Superior temporal gyrus (tissue), 1 donor: ENCODE results near the gene RPRD1B.
"Not testable (repeated sequence)": the region's sequence is repeated elsewhere in the genome, so short reads cannot be mapped to it uniquely, and the experiment has no call there.

Experiments used
- DNase-seq: peaks from one replicate; pipeline ENCODE4 v3.0.0-alpha.2; 2016; ENCODE audit errors: extremely low spot score

The RPRD1B gene

GRCh38 chr20:38104285-38104684 lies 70.7 kb downstream of the RPRD1B start:
- DNase-seq: no peak

GRCh38 chr20:38106461-38106860 lies 72.9 kb downstream of the RPRD1B start:
- DNase-seq: no peak

- DNase-seq: not testable (repeated sequence)
Observed at GRCh38 chr20:38107386-38107785, 73.8 kb downstream of the RPRD1B start.

- not testable (repeated sequence) for DNase-seq
Observed at GRCh38 chr20:38107916-38108315, 74.4 kb downstream of the RPRD1B start.

GRCh38 chr20:38108438-38108985 lies 75.0 kb downstream of the RPRD1B start:
- no peak for DNase-seq

- no peak for DNase-seq
Observed at GRCh38 chr20:38108986-38109541, 75.5 kb downstream of the RPRD1B start.

GRCh38 chr20:38109591-38110524 lies 76.3 kb downstream of the RPRD1B start:
- DNase-seq: no peak

- no peak for DNase-seq
Observed at GRCh38 chr20:38110525-38111178, 77.1 kb downstream of the RPRD1B start.

- DNase-seq: no peak
Observed at GRCh38 chr20:38111366-38112232, 78.1 kb downstream of the RPRD1B start.

- no peak for DNase-seq
Observed at GRCh38 chr20:38112261-38112929, 78.8 kb downstream of the RPRD1B start.

- no peak for DNase-seq
Observed at GRCh38 chr20:38112930-38113294, 79.4 kb downstream of the RPRD1B start.

- DNase-seq: no peak
Observed at GRCh38 chr20:38113401-38114325, 80.1 kb downstream of the RPRD1B start.

GRCh38 chr20:38114353-38114791 lies 80.8 kb downstream of the RPRD1B start:
- no peak for DNase-seq

GRCh38 chr20:38115205-38115604 lies 81.7 kb downstream of the RPRD1B start:
- no peak for DNase-seq

GRCh38 chr20:38115896-38116295 lies 82.3 kb downstream of the RPRD1B start:
- no peak for DNase-seq

- no peak for DNase-seq
Observed at GRCh38 chr20:38116409-38117165, 83.0 kb downstream of the RPRD1B start.

GRCh38 chr20:38117205-38117604 lies 83.7 kb downstream of the RPRD1B start:
- no peak for DNase-seq

- DNase-seq: no peak
Observed at GRCh38 chr20:38117635-38118034, 84.1 kb downstream of the RPRD1B start.

GRCh38 chr20:38119446-38119845 lies 85.9 kb downstream of the RPRD1B start:
- no peak for DNase-seq
